Ishikawa (cell line): Measurements from ENCODE around the gene NPC1L1.

Source experiments
- EP300 ChIP-seq: IDR thresholded peaks from 2 replicates; pipeline ENCODE4 v1.6.1; 2012; ENCODE audit warnings: borderline replicate concordance
- RAD21 ChIP-seq: IDR thresholded peaks from 2 replicates; pipeline ENCODE4 v1.6.1; 2012; ENCODE audit warnings: low read depth

- no peak for TF ChIP-seq RAD21
- no peak for TF ChIP-seq EP300
Observed at GRCh38 chr7:44491229-44491628, 49.9 kb downstream of the NPC1L1 start.
